Ectodermal cell (in vitro differentiated cells): ENCODE measurements around the gene CHI3L2.

Experiments
- H3K27ac ChIP-seq: 2 replicates; pipeline ENCODE4 v1.7.0; 2013; ENCODE audit warnings: mild to moderate bottlenecking, low read depth, low read length; ENCODE audit not compliant: insufficient read depth, poor library complexity, severe bottlenecking
- H3K27me3 ChIP-seq: 2 replicates; pipeline ENCODE4 v1.7.0; 2013; ENCODE audit warnings: mild to moderate bottlenecking, low read length; ENCODE audit not compliant: insufficient read depth, control insufficient read depth, poor library complexity, severe bottlenecking
- H3K36me3 ChIP-seq: one replicate; pipeline ENCODE4 v1.7.0; 2013; ENCODE audit warnings: low read length; ENCODE audit not compliant: control insufficient read depth, insufficient read depth
- H3K4me1 ChIP-seq: one replicate; pipeline ENCODE4 v1.7.0; 2013; ENCODE audit warnings: low read length; ENCODE audit not compliant: control insufficient read depth, insufficient read depth
- H3K4me3 ChIP-seq: 2 replicates; pipeline ENCODE4 v1.7.0; 2013; ENCODE audit warnings: low read depth, low read length, control low read depth; ENCODE audit not compliant: insufficient read depth
- H3K9me3 ChIP-seq: 2 replicates; pipeline ENCODE4 v1.7.0; 2013; ENCODE audit warnings: mild to moderate bottlenecking, low read length, moderate library complexity; ENCODE audit not compliant: control insufficient read depth
- WGBS, 2 experiments: methylation state at CpG; one replicate each; pipeline ENCODE4 v1.1.7; 2013; ENCODE audit warnings: missing lambda C conversion rate in 2 of 2; 5-methylcytosine and 5-hydroxymethylcytosine counted together

The CHI3L2 gene

DNA sequence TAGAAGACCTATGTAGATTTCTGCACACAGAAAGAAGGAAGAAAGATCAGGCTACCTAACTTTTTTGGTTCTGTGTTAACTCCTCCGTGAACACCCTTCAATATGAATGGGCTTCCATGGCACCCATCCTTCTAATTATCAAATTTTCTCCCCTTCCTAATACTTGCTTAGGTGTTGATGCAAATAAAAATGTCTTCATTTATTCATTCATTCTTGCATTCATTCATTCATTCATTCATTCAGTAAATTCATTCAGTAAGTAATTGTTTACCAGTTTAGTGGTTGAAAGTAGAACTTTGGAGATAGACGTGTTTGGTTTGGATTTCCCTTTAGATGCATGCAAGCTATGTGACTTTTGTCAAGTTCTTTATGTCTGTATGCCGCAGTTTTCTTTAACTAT lies 4.6 kb downstream of the CHI3L2 start:
- H3K4me3 ChIP-seq = no peak overlapping the region
- no peaks in the 10 kb centered on the region for H3K9me3 ChIP-seq
- no peak overlapping the region for H3K27ac ChIP-seq
- 95 to 100% methylated on average over 1 to 2 of the region's 3 CpGs for WGBS, 2 experiments
- H3K27me3 ChIP-seq = no peaks in the 10 kb centered on the region
- H3K4me1 ChIP-seq = no peaks in the 10 kb centered on the region
- no peaks in the 10 kb centered on the region for H3K36me3 ChIP-seq

DNA sequence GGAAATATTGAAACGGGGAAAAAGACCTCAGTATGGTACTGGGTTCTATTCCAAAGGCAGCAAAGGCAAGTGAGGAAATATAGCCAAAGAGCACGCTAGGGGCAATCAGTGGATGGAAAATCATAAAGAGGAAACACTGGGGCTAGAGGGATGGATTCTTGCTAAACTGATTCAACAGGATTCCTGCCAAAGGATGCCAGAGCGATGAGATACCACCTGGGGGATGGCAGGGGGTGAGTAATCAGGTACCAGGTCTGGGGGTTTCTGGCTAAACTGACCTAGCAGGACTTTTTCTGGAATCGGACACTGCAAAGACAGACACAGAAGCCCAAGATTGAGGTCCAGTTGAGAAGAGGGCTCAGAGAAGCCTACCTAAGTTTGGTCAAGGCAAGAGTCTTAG lies 6.7 kb downstream of the CHI3L2 start:
- no peaks in the 10 kb centered on the region for H3K9me3 ChIP-seq
- no peaks in the 10 kb centered on the region for H3K27me3 ChIP-seq
- H3K27ac ChIP-seq = no peak overlapping the region
- 94 to 96% methylated on average over 4 of the region's 4 CpGs for WGBS, 2 experiments
- no peaks in the 10 kb centered on the region for H3K36me3 ChIP-seq
- no peak overlapping the region for H3K4me3 ChIP-seq
- no peaks in the 10 kb centered on the region for H3K4me1 ChIP-seq

DNA sequence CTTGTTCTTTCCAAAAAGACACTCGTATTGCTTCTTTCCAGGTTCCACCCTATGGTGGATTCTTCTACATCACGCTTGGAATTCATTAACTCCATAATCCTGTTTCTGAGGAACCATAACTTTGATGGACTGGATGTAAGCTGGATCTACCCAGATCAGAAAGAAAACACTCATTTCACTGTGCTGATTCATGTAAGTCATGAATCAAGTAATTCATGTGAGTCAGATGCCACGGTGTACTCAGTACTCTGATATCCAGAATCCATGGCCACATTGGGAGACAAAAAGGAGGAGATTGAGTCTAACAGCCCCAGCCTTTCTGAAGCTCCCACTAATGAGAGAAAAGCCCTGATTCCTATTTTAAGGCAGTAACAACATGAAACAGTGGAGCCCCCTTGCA lies 7.4 kb downstream of the CHI3L2 start:
- H3K36me3 ChIP-seq = no peaks in the 10 kb centered on the region
- 96% methylated on average over 3 of the region's 3 CpGs for WGBS, 2 experiments
- H3K27ac ChIP-seq = no peak overlapping the region

DNA sequence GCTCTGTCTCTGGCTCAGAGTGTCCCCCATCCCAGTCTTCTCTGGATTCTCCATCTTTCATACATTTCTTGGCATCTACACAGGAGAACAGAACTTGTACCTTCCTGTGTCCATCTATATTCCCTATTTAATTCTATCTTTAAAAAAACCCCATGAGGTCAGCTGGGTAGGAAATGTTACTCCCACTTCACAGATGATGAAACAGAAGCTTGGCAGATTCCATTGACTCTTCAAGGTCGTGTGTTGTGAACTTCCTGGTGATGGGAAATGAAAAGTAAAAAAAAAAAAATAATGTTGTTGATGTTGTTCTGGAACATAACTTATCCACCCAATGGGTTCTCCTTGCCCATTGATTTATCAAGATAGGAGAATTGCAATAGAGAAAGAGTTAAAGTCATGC lies 8.9 kb downstream of the CHI3L2 start:
- no peaks in the 10 kb centered on the region for H3K9me3 ChIP-seq
- H3K4me3 ChIP-seq = no peak overlapping the region
- H3K36me3 ChIP-seq = no peaks in the 10 kb centered on the region
- no peak overlapping the region for H3K27ac ChIP-seq
- WGBS, 2 experiments = 83 to 88% methylated on average over 1 of the region's 1 CpG
- no peaks in the 10 kb centered on the region for H3K4me1 ChIP-seq
- H3K27me3 ChIP-seq = no peaks in the 10 kb centered on the region

More for the DNA sequence above, 7.4 kb downstream of the CHI3L2 start:
- H3K9me3 ChIP-seq = no peaks in the 10 kb centered on the region
- H3K27me3 ChIP-seq = no peaks in the 10 kb centered on the region
- H3K4me1 ChIP-seq = no peaks in the 10 kb centered on the region
- no peak overlapping the region for H3K4me3 ChIP-seq

GRCh38 chr1:111236806-111237205 lies 9.3 kb downstream of the CHI3L2 start:
- H3K4me3 ChIP-seq = no peak overlapping the region
- H3K27ac ChIP-seq = no peak overlapping the region
- H3K4me1 ChIP-seq = no peaks in the 10 kb centered on the region
- 92 to 94% methylated on average over 3 of the region's 3 CpGs for WGBS, 2 experiments
- no peaks in the 10 kb centered on the region for H3K9me3 ChIP-seq
- H3K36me3 ChIP-seq = no peaks in the 10 kb centered on the region
- no peaks in the 10 kb centered on the region for H3K27me3 ChIP-seq

DNA sequence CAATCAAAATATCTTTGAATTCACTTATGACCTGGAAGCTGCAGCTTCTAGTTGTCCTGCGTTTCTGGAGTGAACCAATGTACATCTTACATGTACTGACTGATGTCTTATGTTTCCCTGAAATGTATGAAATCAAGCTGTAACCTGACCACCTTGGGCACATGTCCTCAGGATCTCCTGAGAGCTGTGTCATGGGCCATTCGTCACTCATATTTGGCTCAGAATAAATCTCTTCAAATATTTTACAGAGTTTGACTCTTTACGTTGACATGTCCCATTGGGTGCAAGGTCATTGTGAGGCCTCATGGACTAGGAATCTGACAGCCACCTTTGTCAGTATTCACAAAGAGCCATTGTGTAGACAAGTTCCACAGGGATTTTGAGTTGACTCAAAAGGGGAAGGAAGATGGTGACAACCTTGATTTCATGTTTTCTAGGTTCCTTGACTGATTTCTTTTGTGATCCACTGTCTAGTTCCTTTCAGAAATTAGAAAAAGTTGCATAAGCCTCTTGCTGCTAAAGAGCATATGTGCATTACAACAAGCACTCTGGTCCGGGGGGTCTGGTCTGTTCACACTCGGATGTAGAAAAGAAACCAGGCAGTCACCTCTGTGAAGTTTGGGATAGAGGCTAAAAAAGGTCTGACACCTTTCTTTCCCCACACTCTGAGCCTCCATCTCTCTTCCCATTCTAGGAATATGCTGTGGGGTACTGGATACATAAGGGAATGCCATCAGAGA lies 10.7 kb downstream of the CHI3L2 start:
- WGBS, 2 experiments = 94 to 96% methylated on average over 5 of the region's 5 CpGs
- H3K9me3 ChIP-seq = no peaks in the 10 kb centered on the region

DNA sequence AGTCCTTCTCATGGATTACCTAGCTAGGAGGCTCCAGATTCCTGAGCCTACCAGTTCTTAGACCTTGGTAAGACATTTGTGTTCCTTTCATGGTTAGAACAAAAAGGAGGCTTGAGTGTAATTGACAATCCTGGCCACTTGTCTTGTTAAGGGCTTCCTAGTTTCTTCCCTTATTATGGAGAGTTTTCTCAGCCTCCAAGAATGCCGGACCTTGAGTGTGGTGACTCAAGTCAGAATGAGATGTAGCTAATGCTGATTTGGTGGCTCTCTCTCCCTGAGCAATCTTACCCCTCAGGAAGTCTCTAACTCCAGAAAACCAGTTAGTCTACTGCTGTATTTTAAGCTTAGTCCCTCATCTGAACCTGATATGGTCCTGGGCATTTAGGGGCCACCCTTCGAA lies 14.3 kb downstream of the CHI3L2 start:
- Histone ChIP-seq H3K27me3 (no peaks in the 10 kb centered on the region), H3K36me3 (no peaks in the 10 kb centered on the region), H3K4me3 (no peak overlapping the region), H3K4me1 (no peaks in the 10 kb centered on the region), H3K27ac (no peak overlapping the region), H3K9me3 (no peaks in the 10 kb centered on the region)
- 90 to 96% methylated on average over 2 of the region's 2 CpGs for WGBS, 2 experiments

More for the DNA sequence above, 10.7 kb downstream of the CHI3L2 start:
- Histone ChIP-seq H3K4me3 (no peak overlapping the region), H3K36me3 (no peaks in the 10 kb centered on the region), H3K27ac (no peak overlapping the region), H3K27me3 (no peaks in the 10 kb centered on the region), H3K4me1 (no peaks in the 10 kb centered on the region)

- Histone ChIP-seq H3K4me3 (no peak overlapping the region), H3K9me3 (no peaks in the 10 kb centered on the region), H3K27ac (no peak overlapping the region), H3K36me3 (no peaks in the 10 kb centered on the region), H3K27me3 (no peaks in the 10 kb centered on the region), H3K4me1 (no peaks in the 10 kb centered on the region)
- 59 to 64% methylated on average over 4 of the region's 4 CpGs for WGBS, 2 experiments
These were observed 15.5 kb downstream of the CHI3L2 start for GRCh38 chr1:111242805-111243523.

- Histone ChIP-seq H3K4me3 (no peak overlapping the region), H3K9me3 (no peaks in the 10 kb centered on the region), H3K27ac (no peak overlapping the region), H3K36me3 (no peaks in the 10 kb centered on the region), H3K27me3 (no peaks in the 10 kb centered on the region), H3K4me1 (peaks cover 8% of the 10 kb centered on the region)
- WGBS, 2 experiments = 93 to 95% methylated on average over 5 of the region's 5 CpGs
These were observed 19.8 kb downstream of the CHI3L2 start for GRCh38 chr1:111247125-111247838.

DNA sequence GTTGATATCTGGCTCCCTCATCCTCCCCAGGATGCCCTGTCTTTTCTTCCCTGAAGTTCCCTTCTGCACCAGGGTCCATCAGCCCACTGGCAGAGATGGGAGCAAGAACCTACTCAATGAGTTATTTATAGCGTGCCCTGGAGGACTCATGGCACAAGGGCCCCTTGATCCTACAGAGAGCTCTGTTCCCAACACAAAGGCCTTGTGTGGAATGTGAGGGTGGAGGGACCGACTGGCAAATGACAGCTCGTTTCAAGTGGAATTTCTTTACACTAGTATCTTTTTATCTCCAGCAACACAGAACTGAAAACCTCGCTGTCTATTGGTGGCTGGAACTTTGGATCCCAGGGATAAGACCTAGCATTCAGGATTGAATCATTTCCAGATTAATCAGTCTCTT lies 22.4 kb downstream of the CHI3L2 start:
- no peaks in the 10 kb centered on the region for H3K9me3 ChIP-seq
- H3K4me3 ChIP-seq = no peak overlapping the region
- H3K27me3 ChIP-seq = no peaks in the 10 kb centered on the region
- WGBS, 2 experiments = 65 to 69% methylated on average over 4 of the region's 4 CpGs
- H3K27ac ChIP-seq = no peak overlapping the region
- no peaks in the 10 kb centered on the region for H3K36me3 ChIP-seq
- peaks cover 8% of the 10 kb centered on the region for H3K4me1 ChIP-seq
